HG03565 (cell line): Measurements from ENCODE around the gene PNPLA1.

Experiments
- ATAC-seq: cut with Tn5 transposase; IDR thresholded peaks from one replicate; pipeline ENCODE4 v1.9.1; 2021; ENCODE audit warnings: mild to moderate bottlenecking, moderate library complexity; ENCODE audit not compliant: unreplicated experiment

PNPLA1 gene

DNA sequence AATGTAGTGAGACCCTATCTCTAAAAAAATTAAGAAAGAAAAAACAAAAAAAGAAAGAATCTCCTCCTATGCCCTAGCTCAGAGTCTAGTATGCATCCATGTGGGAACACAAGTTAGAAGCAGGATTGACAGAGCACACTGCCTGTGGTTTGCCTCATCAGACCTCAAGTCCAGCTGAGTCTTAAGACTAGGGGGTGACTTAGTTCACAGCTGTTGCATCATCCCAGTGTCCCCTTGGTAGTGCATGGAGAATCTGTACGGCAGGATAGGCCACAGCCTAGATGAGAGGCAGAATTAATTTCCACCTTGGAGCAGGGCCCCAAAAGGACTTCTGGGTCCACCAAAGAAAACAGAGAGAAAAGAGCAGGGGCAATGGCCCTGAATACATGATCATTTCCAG, 13.7 kb downstream of the PNPLA1 start:
- ATAC-seq: no peak

DNA sequence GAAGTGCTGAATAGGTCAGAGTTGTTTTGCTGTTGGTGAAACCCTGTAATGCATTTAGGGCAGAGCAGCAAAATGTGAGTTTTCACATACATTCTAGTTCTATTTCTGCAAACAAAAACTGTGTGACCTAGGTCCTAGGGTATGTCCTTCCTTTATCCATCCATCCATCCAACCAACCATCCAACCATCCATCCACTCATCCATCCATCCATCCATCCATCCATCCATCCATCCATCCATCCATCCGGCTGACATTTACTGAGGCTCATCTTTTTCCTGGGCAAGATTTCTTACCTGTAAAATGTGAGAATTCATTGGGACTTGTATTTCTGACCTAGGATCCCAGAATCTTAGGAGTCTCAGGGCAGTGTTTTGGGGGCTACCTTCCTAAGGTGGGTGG, 14.5 kb downstream of the PNPLA1 start:
- ATAC-seq: no peak

DNA sequence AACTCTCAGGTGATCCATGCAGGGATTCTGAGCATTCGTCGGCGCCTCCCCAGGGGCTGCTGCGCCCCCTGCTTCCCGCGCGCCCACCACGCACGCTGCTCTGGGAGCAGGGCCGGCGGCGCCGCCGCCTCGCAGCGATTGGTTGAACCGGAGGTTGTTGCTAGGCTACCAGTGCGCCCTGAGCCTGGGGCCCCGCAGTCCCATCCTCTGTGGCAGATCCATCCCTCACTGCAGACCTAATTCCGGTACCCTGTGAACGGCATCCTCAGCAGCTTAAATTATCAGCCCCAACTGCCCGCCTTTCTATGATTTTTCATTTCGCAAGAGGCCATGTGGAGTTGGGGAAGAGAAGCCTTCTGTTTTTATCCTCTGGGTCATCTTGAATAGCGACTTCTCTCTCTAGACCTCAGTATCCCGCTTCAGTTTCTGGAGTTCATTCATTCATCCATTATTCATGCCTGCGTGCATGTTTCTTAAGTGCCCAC, 15.4 kb downstream of the PNPLA1 start:
- no peak for ATAC-seq

DNA sequence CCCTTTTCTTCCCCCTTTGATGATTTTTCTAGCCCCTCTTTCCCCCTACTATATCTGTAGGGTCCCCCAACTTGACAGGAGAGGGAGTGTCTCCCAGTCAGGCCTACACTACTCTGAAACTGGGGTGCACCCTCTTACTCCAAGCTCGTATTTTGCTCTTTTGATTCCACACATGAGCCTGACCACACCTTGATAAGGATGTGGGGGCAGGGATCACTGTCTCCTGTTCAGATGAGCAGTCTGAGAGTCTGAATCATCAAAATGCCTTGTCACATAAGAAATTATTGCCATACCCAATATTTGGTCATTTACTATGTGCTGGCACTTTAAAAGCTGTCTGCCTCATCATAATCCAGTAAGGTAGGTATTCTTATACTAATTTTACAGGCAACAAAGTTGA, 15.9 kb downstream of the PNPLA1 start:
- no peak for ATAC-seq

DNA sequence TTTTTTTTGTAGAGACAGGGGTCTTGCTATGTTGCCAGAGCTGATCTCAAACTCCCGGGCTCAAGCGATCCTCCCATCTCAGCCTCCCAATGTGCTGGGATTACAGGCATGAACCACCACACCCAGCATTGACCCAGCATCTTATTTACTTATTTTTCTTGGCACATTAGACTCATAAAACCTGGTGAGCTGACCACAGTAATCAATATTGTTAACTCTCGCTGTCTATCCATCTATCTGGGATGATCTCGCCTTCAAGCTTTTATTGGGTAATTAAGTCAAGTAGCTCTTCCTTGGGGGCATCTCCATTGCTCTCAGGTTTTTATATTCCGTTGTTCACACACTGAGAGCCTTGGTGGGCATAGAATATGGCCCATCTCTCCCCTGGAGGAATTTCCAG, 17.0 kb downstream of the PNPLA1 start:
- ATAC-seq: no peak

DNA sequence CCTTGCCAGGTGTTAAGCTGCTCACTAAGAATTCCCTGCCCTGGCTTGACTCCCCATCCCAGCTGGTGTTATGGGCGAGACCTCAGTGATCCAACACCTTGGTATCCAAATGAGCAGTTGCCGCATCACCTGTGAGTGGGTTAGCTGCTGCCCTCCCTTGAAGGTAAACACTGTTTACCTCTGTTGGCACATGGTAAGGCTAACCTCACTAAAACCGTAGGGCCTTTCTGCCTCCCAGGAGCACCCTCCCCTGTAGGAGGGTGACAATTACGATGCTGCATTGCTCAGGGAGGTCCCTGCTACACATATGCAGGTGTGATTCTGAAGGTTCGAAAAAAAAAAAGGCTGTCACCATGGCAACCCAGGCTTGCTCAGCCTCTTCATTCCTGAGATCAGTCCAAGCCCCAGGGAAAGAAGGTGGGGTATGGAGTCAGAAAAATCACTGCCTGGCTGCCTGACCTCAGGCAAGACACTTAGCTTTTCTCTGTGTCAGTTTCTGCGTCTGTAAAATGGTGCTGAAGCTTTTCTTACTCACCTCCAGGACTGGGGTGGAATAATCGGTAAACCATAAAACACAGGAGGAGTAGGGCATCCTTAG, 19.5 kb downstream of the PNPLA1 start:
- no peak for ATAC-seq

DNA sequence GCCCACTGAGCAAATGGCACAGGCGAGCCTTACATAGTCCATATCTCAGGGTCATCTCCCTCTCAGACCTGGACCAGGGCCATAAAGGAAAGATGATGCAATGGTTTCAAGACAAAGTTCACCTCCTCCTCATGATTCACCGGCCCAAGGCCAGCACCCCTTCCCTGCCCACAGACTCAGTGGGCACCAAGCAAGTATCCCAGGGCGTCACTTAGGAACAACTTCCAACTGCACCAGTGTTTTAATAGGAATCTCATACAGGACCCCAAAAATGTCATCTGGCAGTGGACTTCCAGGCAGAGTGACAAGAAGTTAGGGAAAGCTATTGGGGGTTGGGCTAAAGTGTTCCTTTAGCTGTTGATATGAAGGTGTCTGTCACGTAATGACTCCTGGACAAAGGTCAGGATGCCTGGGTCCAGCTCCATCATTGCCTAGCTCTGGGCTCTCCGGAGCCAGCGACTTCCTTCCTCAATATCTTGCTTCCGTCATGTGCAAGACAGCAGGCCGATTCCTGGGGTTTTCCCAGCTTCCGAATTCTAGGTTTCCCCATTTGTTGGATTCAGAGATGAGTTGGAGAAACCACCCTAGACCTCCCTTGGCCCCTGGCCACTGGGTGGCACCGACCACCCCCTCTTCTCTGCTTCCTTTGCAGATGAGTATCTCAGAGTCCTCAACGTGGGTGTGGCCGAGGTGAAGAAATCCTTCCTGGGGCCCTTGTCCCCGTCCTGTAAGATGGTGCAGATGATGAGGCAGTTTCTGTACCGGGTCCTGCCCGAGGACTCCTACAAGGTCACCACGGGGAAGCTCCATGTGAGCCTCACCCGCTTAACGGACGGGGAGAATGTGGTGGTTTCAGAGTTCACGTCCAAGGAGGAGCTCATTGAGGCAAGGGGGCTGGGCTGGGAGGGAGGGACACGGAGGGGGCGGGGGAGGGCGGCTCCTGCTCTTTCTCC, 21.1 kb downstream of the PNPLA1 start:
- ATAC-seq: no peak

DNA sequence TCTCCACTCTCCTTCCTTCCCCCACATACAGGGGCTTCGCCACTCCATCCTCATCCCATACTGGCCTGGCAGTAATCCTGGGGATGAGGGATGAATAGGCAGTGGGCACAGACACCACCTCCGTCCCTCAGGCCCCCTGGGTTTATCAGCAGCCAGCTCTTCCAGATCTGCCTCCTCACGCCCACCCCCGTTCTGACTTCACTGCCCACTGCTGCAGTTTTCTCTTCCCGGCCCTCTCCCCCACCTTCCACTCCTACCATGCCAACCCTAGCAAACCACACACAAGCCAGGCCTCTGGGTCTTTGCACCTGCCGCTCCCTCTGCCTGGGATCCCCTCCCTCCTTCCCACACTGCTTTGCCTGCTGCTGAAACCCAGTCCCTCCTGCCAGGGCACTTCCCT, 22.3 kb downstream of the PNPLA1 start:
- no peak for ATAC-seq

DNA sequence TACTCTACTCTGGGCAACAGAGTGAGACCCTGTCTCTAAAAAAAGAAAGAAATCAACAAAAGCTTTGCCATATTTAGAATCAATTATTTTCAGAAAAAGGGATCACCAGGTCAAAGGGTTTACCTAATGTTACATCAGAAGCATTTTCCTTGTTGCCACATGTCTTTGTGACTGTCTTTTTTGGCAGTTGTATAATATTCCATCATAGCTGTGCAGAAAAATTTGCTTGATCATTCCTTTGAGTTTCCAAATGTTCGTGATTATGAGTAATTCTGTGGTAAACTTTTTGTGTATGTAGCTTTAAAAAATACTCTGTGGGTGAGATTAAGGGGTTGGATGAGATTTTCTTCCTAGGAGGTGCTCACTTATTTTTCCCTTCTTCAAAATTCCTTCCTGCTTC, 26.4 kb downstream of the PNPLA1 start:
- no peak for ATAC-seq

DNA sequence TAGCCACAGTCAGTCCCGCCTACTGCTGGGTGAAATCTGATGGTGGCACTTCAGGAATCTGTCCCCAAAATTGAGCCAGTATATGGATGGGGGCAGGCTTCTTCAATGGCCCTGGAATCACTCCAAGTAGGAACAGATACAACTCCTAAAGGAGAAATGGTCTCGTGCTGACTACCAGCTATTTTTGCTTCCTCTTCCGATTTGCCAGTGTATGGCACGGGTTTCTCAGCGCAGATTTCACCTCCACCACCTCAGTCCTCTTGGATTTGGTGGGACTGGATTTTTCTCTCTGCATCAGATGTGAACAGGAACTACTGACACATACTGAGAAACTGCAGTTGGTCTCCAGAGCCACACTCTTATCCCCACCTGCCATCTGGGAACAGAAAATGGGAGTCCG, 27.2 kb downstream of the PNPLA1 start:
- no peak for ATAC-seq

DNA sequence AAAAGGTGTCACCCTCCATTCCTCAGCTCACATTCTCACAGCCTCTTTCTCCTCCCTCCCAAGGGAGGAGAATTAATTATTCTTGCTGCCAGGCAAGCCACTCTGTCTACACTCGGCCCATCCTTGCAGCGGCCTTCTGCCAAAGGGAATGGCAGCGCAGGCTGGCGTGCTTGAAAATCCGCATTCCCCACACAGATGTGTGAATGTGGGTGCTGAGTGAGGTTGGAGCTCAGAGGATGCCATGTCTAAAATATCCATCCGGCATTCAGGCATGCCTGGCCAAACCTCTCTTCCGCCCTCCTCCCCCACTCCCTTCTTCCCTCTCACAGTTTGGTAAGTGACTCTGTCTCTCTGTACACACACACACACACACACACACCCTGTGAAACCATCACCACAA, 27.7 kb downstream of the PNPLA1 start:
- ATAC-seq: no peak

DNA sequence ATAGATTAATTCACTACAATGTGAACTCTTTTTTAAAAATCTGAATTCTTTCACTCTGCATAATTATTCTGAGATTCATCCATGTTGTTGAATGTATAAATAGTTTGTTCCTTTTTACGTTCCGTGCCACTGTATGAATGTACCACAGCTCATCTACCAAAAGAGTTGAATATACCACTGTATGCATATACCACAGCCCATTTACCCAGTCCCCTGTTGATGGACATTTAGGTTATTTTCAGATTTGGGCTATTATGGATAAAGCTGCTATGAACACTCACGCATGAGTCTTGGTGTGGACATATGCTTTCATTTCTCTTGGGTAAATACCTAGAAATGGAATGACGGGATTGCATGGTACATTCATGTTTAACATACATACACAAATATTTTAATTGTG, 28.2 kb downstream of the PNPLA1 start:
- ATAC-seq: no peak

DNA sequence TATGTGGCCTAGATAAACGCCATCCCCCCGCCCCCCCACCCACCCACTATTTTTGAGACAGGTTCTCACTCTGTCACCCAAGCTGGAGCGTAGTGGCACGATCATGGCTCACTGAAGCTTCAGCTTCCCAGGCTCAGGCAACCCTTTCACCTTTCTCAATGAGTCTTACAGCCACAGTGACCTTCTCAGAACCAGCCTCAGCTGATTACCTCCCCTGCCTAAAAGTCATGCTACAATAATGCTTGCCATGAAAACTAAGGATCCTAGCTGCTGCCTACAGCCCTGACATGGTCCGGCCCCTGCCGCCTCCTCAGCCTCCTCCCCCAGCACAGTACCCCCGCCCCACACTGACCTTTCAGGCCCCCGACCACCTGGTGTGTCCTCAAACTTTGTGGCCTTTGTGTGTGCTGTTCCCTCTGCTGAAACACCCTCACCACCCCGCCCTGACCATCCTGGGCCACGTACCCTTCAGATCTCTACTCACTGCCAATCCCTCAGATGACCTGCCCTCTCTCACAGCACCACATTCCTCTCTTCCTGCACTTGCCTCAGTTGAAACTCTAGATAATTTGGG, 31.3 kb downstream of the PNPLA1 start:
- no peak for ATAC-seq

DNA sequence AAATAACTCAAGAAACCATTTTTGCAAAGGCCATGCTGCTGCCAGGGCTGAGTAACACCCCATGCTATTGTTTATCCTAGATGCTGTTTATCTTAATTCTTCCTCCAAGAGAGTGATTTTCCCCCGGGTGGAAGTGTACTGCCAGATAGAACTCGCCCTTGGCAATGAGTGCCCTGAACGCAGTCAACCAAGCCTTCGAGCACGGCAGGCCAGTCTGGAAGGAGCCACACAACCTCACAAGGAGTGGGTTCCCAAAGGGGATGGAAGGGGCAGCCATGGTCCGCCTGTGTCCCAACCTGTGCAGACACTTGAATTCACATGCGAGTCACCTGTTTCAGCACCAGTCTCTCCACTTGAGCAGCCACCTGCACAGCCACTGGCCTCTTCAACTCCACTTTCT, 31.9 kb downstream of the PNPLA1 start:
- ATAC-seq: no peak

DNA sequence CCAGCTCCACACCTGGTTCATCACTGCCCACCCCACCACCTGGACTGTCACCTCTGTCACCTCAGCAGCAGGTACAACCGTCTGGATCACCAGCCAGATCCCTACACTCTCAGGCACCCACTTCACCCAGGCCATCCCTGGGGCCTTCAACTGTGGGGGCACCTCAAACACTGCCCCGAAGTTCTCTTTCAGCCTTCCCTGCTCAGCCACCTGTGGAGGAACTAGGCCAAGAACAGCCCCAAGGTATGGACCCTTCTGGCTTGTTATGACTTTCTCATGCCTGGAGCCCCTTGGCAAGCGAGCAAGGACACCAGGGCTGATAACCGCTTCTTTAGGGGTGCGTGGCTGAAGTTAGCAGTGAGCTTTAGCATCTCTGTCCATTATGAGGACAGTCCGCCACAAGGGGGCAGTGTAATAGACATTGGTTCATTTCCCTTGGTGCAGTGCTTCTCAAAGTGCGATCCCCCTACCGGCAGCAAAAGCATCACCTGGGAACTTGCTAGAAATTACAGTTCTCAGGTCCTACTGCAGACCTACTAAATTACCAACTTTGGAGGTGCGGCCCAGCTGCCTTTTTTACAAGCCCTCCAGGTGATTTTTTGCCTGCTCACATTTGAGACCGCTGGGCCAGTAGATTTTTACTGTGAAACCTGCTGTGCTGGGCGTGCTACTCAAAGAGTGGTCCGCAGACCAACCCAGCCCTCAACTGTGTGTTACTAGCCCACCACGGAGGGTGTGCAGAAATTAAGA, 32.5 kb downstream of the PNPLA1 start:
- peak; percentile 56 for ATAC-seq

DNA sequence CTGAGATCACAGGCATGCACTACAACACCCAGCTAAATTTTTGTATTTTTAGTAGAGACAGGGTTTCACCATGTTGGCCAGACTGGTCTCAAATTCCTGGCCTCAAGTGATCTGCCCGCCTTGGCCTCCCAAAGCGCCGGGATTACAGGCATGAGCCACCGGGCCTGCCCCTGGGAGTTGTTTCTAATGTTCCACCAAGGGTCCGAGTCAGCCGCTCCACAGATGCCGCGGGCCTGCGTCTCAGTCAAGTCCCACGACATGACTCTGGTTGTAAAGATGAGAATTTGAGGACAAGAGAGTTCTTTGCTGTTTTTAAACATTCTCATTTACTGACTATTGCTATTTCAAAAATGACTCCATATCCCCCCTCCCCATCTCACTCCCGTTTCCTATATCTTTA, 36.0 kb downstream of the PNPLA1 start:
- ATAC-seq: no peak

DNA sequence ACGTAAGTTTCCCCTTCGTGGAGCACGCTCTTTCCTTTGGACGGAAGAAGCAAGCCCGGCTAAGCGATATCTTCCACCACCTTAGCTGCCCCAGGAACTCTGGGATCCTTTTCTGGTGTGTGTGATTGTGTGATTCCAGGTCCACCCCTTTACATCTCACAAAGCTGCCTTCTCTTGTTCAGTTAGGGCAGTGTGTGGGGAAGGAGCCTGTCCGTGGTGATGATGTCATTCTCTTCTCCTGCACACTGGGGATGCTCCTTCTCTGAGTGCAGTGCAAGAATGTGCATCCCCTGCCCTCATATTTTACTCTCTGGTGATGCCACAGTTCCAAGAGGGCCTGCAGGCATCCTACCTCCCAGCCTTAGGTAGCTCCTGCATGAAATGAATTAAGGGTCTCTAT, 36.5 kb downstream of the PNPLA1 start:
- no peak for ATAC-seq

DNA sequence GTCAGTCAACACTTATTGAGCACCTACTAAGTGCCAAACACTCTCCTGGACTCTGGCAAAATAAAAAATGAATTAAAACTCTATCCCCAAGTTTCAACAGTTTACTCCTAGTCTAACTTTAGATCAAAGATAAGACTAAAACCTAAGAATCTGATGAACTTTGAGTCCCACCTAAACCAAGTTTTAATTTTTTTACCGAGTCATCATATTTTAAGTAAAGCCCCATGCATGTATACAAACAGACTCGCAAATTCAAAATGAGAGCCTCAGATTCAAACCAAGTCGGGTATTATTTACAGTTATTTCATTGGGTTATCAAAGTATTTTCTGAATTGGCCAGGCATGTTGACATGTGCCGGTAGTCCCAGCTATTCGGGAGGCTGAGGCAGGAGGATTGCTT, 38.7 kb downstream of the PNPLA1 start:
- no peak for ATAC-seq

DNA sequence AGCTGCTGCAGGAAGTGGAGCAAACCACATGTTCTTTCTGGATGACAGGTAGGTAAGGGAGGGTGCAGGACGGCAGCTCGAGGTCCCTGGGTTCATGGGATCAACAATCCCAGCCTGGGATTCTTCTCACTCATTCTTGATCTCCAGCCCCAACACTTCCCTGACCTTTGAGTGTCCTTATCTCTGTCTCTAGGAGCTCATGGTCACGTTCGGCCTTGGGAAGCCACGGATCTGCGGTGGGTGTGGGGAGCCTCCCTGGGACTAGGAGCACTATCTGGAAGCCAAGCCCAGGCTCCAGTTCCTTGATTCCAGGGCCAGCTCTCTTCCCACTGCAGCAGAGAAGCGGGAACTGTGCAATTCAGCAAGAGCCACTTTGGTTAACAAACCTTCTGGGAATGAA, 39.3 kb downstream of the PNPLA1 start:
- no peak for ATAC-seq

DNA sequence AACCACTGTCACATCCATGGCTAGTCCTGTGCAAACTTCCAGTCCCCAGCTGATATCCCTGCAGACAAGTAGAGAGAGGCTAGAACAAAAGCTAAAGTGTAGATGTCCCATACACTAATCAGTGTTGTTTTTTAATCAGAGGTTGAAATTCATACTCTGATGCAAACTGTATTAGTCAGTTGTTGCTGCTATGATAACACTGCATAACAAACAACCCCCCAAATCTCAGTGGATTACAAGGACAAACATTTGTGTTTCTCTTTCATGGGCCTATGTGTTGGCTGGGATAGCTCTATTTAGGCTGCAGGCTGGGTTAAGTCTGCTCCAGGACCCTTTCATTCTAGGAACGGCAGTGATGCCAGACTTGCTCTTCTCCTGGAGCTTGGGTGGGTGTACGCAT, 40.0 kb downstream of the PNPLA1 start:
- ATAC-seq: no peak
